Measurements from ENCODE around the gene EFCAB7.
A peak's percentile ranks its signal among the peaks of the same experiment; 100 is the strongest.

Gene EFCAB7

GRCh38 chr1:63600248-63600647 is 76.9 kb downstream of the EFCAB7 start:
- H3K9me3 ChIP-seq (ENCODE audit: control insufficient read depth in 5 of 5, low read length in 5 of 5), result no peaks in the 10 kb centered on the region
- H3K4me1 ChIP-seq (ENCODE audit: control insufficient read depth in 5 of 5, insufficient read depth in 5 of 5, low read length in 5 of 5), result peaks cover 0 to 21% (median 5%) of the 10 kb centered on the region in 5 donors
- no peaks in the 10 kb centered on the region for H3K27me3 ChIP-seq (ENCODE audit: control insufficient read depth in 5 of 5, insufficient read depth in 4 of 5, low read length in 5 of 5)
- H3K36me3 ChIP-seq (ENCODE audit: control insufficient read depth in 5 of 5, insufficient read depth in 5 of 5, low read length in 5 of 5), result no peaks in the 10 kb centered on the region
- no peak overlapping the region for H3K9ac ChIP-seq (ENCODE audit: low read length in 5 of 5)
- H3K4me3 ChIP-seq (ENCODE audit: low read depth in 1 of 5, low read length in 5 of 5), result no peak overlapping the region
- H3K27ac ChIP-seq (ENCODE audit: low read depth, low read length), result no peak overlapping the region

- Histone ChIP-seq H3K9me3 (ENCODE audit: control insufficient read depth in 5 of 5, low read length in 5 of 5) (no peaks in the 10 kb centered on the region), H3K36me3 (ENCODE audit: control insufficient read depth in 5 of 5, insufficient read depth in 5 of 5, low read length in 5 of 5) (no peaks in the 10 kb centered on the region), H3K27me3 (ENCODE audit: control insufficient read depth in 5 of 5, insufficient read depth in 4 of 5, low read length in 5 of 5) (no peaks in the 10 kb centered on the region), H3K4me3 (ENCODE audit: low read depth in 1 of 5, low read length in 5 of 5) (no peak overlapping the region), H3K9ac (ENCODE audit: low read length in 5 of 5) (no peak overlapping the region), H3K27ac (ENCODE audit: low read depth, low read length) (no peak overlapping the region), H3K4me1 (ENCODE audit: control insufficient read depth in 5 of 5, insufficient read depth in 5 of 5, low read length in 5 of 5) (peaks cover 0 to 17% (median 5%) of the 10 kb centered on the region in 5 donors)
Measured at GRCh38 chr1:63601061-63601460, 77.7 kb downstream of the EFCAB7 start.

GRCh38 chr1:63601463-63601862 is 78.1 kb downstream of the EFCAB7 start:
- no peak overlapping the region for H3K4me3 ChIP-seq (ENCODE audit: low read depth in 1 of 5, low read length in 5 of 5)
- H3K36me3 ChIP-seq (ENCODE audit: control insufficient read depth in 5 of 5, insufficient read depth in 5 of 5, low read length in 5 of 5), result no peaks in the 10 kb centered on the region
- H3K27ac ChIP-seq (ENCODE audit: low read depth, low read length), result no peak overlapping the region
- H3K9ac ChIP-seq (ENCODE audit: low read length in 5 of 5), result no peak overlapping the region
- peaks cover 0 to 15% (median 5%) of the 10 kb centered on the region in 5 donors for H3K4me1 ChIP-seq (ENCODE audit: control insufficient read depth in 5 of 5, insufficient read depth in 5 of 5, low read length in 5 of 5)
- H3K9me3 ChIP-seq (ENCODE audit: control insufficient read depth in 5 of 5, low read length in 5 of 5), result no peaks in the 10 kb centered on the region
- H3K27me3 ChIP-seq (ENCODE audit: control insufficient read depth in 5 of 5, insufficient read depth in 4 of 5, low read length in 5 of 5), result no peaks in the 10 kb centered on the region

- no peaks in the 10 kb centered on the region for H3K36me3 ChIP-seq (ENCODE audit: control insufficient read depth in 5 of 5, insufficient read depth in 5 of 5, low read length in 5 of 5)
- peaks cover 0 to 15% (median 5%) of the 10 kb centered on the region in 5 donors for H3K4me1 ChIP-seq (ENCODE audit: control insufficient read depth in 5 of 5, insufficient read depth in 5 of 5, low read length in 5 of 5)
- H3K27ac ChIP-seq (ENCODE audit: low read depth, low read length), result no peak overlapping the region
- H3K4me3 ChIP-seq (ENCODE audit: low read depth in 1 of 5, low read length in 5 of 5), result no peak overlapping the region
- H3K9ac ChIP-seq (ENCODE audit: low read length in 5 of 5), result no peak overlapping the region
- H3K27me3 ChIP-seq (ENCODE audit: control insufficient read depth in 5 of 5, insufficient read depth in 4 of 5, low read length in 5 of 5), result no peaks in the 10 kb centered on the region
- no peaks in the 10 kb centered on the region for H3K9me3 ChIP-seq (ENCODE audit: control insufficient read depth in 5 of 5, low read length in 5 of 5)
Measured at GRCh38 chr1:63601912-63602311, 78.6 kb downstream of the EFCAB7 start.

GRCh38 chr1:63602629-63603028 is 79.3 kb downstream of the EFCAB7 start:
- no peak overlapping the region for H3K9ac ChIP-seq (ENCODE audit: low read length in 5 of 5)
- H3K36me3 ChIP-seq (ENCODE audit: control insufficient read depth in 5 of 5, insufficient read depth in 5 of 5, low read length in 5 of 5), result no peaks in the 10 kb centered on the region
- no peak overlapping the region for H3K27ac ChIP-seq (ENCODE audit: low read depth, low read length)
- no peaks in the 10 kb centered on the region for H3K27me3 ChIP-seq (ENCODE audit: control insufficient read depth in 5 of 5, insufficient read depth in 4 of 5, low read length in 5 of 5)
- no peaks in the 10 kb centered on the region for H3K9me3 ChIP-seq (ENCODE audit: control insufficient read depth in 5 of 5, low read length in 5 of 5)
- H3K4me1 ChIP-seq (ENCODE audit: control insufficient read depth in 5 of 5, insufficient read depth in 5 of 5, low read length in 5 of 5), result peaks cover 0 to 15% (median 5%) of the 10 kb centered on the region in 5 donors
- no peak overlapping the region for H3K4me3 ChIP-seq (ENCODE audit: low read depth in 1 of 5, low read length in 5 of 5)

- no peaks in the 10 kb centered on the region for H3K9me3 ChIP-seq (ENCODE audit: control insufficient read depth in 5 of 5, low read length in 5 of 5)
- H3K4me1 ChIP-seq (ENCODE audit: control insufficient read depth in 5 of 5, insufficient read depth in 5 of 5, low read length in 5 of 5), result peaks cover 0 to 23% (median 5%) of the 10 kb centered on the region in 5 donors
- no peaks in the 10 kb centered on the region for H3K27me3 ChIP-seq (ENCODE audit: control insufficient read depth in 5 of 5, insufficient read depth in 4 of 5, low read length in 5 of 5)
- no peak overlapping the region for H3K4me3 ChIP-seq (ENCODE audit: low read depth in 1 of 5, low read length in 5 of 5)
- no peak overlapping the region for H3K27ac ChIP-seq (ENCODE audit: low read depth, low read length)
- no peaks in the 10 kb centered on the region for H3K36me3 ChIP-seq (ENCODE audit: control insufficient read depth in 5 of 5, insufficient read depth in 5 of 5, low read length in 5 of 5)
- no peak overlapping the region for H3K9ac ChIP-seq (ENCODE audit: low read length in 5 of 5)
Measured at GRCh38 chr1:63603810-63604209, 80.5 kb downstream of the EFCAB7 start.

- H3K4me3 ChIP-seq (ENCODE audit: low read depth in 1 of 5, low read length in 5 of 5), result no peak overlapping the region
- H3K27me3 ChIP-seq (ENCODE audit: control insufficient read depth in 5 of 5, insufficient read depth in 4 of 5, low read length in 5 of 5), result no peaks in the 10 kb centered on the region
- H3K9me3 ChIP-seq (ENCODE audit: control insufficient read depth in 5 of 5, low read length in 5 of 5), result no peaks in the 10 kb centered on the region
- H3K4me1 ChIP-seq (ENCODE audit: control insufficient read depth in 5 of 5, insufficient read depth in 5 of 5, low read length in 5 of 5), result peaks cover 0 to 42% (median 14%) of the 10 kb centered on the region in 5 donors
- no peak overlapping the region for H3K27ac ChIP-seq (ENCODE audit: low read depth, low read length)
- no peaks in the 10 kb centered on the region for H3K36me3 ChIP-seq (ENCODE audit: control insufficient read depth in 5 of 5, insufficient read depth in 5 of 5, low read length in 5 of 5)
- no peak overlapping the region for H3K9ac ChIP-seq (ENCODE audit: low read length in 5 of 5)
Measured at GRCh38 chr1:63607322-63607721, 84.0 kb downstream of the EFCAB7 start.

- Histone ChIP-seq H3K4me1 (ENCODE audit: control insufficient read depth in 5 of 5, insufficient read depth in 5 of 5, low read length in 5 of 5) (peaks cover 0 to 61% (median 29%) of the 10 kb centered on the region in 5 donors), H3K9me3 (ENCODE audit: control insufficient read depth in 5 of 5, low read length in 5 of 5) (no peaks in the 10 kb centered on the region), H3K9ac (ENCODE audit: low read length in 5 of 5) (no peak overlapping the region), H3K36me3 (ENCODE audit: control insufficient read depth in 5 of 5, insufficient read depth in 5 of 5, low read length in 5 of 5) (peaks cover 0 to 4% (median 0%) of the 10 kb centered on the region in 5 donors), H3K27ac (ENCODE audit: low read depth, low read length) (peak overlapping the region; percentile 42), H3K27me3 (ENCODE audit: control insufficient read depth in 5 of 5, insufficient read depth in 4 of 5, low read length in 5 of 5) (no peaks in the 10 kb centered on the region), H3K4me3 (ENCODE audit: low read depth in 1 of 5, low read length in 5 of 5) (no peak overlapping the region)
Measured at GRCh38 chr1:63611231-63611630, 87.9 kb downstream of the EFCAB7 start.

GRCh38 chr1:63612564-63612963 is 89.2 kb downstream of the EFCAB7 start:
- H3K9ac ChIP-seq (ENCODE audit: low read length in 5 of 5), result peak overlapping the region in 1 of 5 donors; percentile 19
- H3K27me3 ChIP-seq (ENCODE audit: control insufficient read depth in 5 of 5, insufficient read depth in 4 of 5, low read length in 5 of 5), result no peaks in the 10 kb centered on the region
- H3K27ac ChIP-seq (ENCODE audit: low read depth, low read length), result no peak overlapping the region
- H3K4me3 ChIP-seq (ENCODE audit: low read depth in 1 of 5, low read length in 5 of 5), result no peak overlapping the region
- peaks cover 0 to 4% (median 0%) of the 10 kb centered on the region in 5 donors for H3K36me3 ChIP-seq (ENCODE audit: control insufficient read depth in 5 of 5, insufficient read depth in 5 of 5, low read length in 5 of 5)
- H3K9me3 ChIP-seq (ENCODE audit: control insufficient read depth in 5 of 5, low read length in 5 of 5), result no peaks in the 10 kb centered on the region
- H3K4me1 ChIP-seq (ENCODE audit: control insufficient read depth in 5 of 5, insufficient read depth in 5 of 5, low read length in 5 of 5), result peaks cover 0 to 69% (median 32%) of the 10 kb centered on the region in 5 donors

GRCh38 chr1:63612971-63613370 is 89.6 kb downstream of the EFCAB7 start:
- Histone ChIP-seq H3K9me3 (ENCODE audit: control insufficient read depth in 5 of 5, low read length in 5 of 5) (no peaks in the 10 kb centered on the region), H3K36me3 (ENCODE audit: control insufficient read depth in 5 of 5, insufficient read depth in 5 of 5, low read length in 5 of 5) (peaks cover 0 to 4% (median 0%) of the 10 kb centered on the region in 5 donors), H3K4me1 (ENCODE audit: control insufficient read depth in 5 of 5, insufficient read depth in 5 of 5, low read length in 5 of 5) (peaks cover 0 to 67% (median 32%) of the 10 kb centered on the region in 5 donors), H3K27ac (ENCODE audit: low read depth, low read length) (no peak overlapping the region), H3K27me3 (ENCODE audit: control insufficient read depth in 5 of 5, insufficient read depth in 4 of 5, low read length in 5 of 5) (no peaks in the 10 kb centered on the region), H3K4me3 (ENCODE audit: low read depth in 1 of 5, low read length in 5 of 5) (no peak overlapping the region), H3K9ac (ENCODE audit: low read length in 5 of 5) (peak overlapping the region in 1 of 5 donors; percentile 19)

Data from subcutaneous abdominal adipose tissue (tissue), 5 donors.